CD4-positive, alpha-beta T cell treated with Interleukin-6 for 4 hours (primary cell): ENCODE measurements around the gene DRC7.
"Not testable (repeated sequence)": the region's sequence is repeated elsewhere in the genome, so short reads cannot be mapped to it uniquely, and the experiment has no call there.

Experiments
- DNase-seq: peaks from one replicate; pipeline ENCODE4 v3.0.0-alpha.2; 2020; ENCODE audit warnings: mixed read lengths

The DRC7 gene

DNA sequence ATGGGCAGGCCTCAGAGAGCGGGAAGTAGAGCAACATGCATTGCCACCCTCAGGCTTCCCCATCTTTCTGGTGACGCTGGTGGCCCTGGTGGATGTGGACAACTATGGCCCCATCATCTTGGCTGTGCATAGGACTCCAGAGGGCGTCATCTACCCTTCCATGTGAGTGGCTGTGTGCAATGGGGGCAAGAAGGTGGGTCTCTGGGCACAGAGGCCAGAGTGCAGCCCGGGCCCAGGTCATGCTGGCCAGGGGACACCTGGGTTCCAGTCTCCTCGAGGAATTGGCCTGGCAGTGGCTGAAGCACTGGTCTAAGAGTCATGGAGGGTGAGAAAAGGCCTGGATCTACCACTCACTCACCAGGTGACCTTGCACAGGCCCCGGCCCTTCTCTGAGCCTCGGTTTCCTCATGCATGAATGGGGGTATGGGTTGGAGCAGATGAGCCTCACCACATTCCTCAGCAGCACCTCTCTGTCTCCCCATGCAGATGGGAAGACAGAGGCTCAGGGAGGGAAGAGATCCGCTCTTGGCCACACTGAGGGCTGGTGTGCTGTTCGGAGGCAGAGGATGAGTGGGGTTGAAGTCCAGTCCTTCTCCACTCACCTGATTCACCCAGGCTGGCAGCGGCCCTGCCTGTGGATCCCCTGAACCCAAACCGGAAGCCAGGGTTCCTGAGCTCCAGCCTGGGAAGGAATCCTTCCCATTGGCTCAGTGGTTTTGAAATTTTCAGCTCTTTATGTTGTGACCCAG lies 33.7 kb upstream of the DRC7 start:
- DNase-seq = no peak

DNA sequence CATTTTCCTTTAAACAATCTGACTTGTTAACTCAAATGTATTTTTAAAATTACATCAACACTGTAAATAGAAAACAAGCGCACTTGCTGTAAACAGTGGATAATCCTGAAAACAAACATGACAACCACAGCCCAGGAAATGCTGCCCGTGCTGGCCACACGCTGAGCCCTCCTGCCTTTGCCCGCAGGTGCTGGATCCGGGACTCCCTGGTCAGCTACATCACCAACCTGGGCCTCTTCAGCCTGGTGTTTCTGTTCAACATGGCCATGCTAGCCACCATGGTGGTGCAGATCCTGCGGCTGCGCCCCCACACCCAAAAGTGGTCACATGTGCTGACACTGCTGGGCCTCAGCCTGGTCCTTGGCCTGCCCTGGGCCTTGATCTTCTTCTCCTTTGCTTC lies 33.1 kb upstream of the DRC7 start:
- no peak for DNase-seq

DNA sequence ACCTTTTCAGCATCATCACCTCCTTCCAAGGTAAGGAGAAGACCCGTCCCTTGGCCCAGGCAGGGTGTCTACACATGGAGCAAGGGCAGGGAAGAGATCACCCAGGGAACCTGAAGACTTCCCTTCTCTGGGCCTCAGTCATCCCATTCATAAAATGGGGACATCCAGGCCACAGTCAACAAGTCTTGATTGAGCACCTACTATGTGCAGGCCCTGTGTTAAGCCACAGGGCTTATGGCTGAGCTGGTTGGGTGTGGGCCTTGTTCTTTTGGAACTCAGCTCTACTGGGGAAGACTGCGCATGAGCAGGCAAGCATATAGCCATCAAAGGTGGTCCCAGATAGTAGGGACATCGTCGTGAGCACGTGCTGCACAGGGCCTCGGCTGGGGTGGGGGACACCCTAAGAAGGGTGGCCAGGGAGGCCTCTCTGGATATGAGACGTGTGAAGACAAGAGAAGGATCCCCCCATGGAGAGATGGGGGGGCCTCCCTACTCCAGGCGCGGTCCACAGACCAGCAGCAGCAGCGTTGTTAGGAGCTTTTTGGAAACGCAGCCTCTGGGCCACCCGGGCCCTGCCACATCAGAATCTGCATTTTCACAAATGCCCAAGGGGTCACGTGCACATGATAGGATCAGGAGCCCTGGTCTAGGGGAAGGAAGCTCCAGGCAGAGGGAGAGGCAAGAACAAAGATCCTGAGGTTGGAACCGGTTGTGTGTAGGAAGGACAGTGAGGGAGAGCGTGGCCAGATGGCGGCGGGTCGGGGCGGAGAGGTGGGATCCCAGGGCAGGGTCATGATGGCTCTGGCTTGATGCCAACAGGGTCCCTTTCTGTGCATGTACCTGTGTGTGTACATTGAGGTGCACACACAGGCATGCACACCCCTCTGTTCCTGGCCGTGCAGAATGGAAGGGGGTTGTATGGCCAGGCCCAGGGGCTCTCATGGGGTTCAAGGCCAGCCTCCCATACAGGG lies 32.4 kb upstream of the DRC7 start:
- DNase-seq = no peak

DNA sequence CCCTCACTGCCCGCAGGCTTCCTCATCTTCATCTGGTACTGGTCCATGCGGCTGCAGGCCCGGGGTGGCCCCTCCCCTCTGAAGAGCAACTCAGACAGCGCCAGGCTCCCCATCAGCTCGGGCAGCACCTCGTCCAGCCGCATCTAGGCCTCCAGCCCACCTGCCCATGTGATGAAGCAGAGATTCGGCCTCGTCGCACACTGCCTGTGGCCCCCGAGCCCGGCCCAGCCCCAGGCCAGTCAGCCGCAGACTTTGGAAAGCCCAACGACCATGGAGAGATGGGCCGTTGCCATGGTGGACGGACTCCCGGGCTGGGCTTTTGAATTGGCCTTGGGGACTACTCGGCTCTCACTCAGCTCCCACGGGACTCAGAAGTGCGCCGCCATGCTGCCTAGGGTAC lies 31.2 kb upstream of the DRC7 start:
- no peak for DNase-seq

DNA sequence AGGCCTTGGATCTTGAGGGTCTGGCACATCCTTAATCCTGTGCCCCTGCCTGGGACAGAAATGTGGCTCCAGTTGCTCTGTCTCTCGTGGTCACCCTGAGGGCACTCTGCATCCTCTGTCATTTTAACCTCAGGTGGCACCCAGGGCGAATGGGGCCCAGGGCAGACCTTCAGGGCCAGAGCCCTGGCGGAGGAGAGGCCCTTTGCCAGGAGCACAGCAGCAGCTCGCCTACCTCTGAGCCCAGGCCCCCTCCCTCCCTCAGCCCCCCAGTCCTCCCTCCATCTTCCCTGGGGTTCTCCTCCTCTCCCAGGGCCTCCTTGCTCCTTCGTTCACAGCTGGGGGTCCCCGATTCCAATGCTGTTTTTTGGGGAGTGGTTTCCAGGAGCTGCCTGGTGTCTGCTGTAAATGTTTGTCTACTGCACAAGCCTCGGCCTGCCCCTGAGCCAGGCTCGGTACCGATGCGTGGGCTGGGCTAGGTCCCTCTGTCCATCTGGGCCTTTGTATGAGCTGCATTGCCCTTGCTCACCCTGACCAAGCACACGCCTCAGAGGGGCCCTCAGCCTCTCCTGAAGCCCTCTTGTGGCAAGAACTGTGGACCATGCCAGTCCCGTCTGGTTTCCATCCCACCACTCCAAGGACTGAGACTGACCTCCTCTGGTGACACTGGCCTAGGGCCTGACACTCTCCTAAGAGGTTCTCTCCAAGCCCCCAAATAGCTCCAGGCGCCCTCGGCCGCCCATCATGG lies 30.5 kb upstream of the DRC7 start:
- no peak for DNase-seq

DNA sequence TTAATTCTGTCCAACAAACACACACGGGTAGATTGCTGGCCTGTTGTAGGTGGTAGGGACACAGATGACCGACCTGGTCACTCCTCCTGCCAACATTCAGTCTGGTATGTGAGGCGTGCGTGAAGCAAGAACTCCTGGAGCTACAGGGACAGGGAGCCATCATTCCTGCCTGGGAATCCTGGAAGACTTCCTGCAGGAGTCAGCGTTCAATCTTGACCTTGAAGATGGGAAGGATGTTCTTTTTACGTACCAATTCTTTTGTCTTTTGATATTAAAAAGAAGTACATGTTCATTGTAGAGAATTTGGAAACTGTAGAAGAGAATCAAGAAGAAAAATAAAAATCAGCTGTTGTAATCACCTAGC lies 30.0 kb upstream of the DRC7 start:
- DNase-seq = no peak

DNA sequence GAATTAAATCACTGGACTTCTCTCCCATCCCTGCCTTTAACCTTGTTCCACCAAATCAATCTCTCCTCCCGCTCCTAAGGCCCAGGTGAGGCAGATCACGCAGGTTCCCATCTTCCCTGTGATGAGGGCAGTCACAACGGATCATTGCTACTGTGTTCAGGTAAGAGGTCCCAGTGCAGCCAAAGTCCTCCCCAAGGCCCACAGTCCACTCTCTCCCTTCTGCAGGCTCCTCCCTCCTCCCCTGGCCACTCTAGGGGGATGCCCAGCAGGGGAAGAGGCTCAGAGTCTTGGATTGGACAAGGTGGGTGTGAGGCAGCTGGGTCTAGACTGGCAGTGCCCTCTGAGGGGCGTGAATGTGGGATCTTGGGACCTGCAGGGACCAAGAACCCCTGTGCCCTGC lies 29.1 kb upstream of the DRC7 start:
- no peak for DNase-seq

DNA sequence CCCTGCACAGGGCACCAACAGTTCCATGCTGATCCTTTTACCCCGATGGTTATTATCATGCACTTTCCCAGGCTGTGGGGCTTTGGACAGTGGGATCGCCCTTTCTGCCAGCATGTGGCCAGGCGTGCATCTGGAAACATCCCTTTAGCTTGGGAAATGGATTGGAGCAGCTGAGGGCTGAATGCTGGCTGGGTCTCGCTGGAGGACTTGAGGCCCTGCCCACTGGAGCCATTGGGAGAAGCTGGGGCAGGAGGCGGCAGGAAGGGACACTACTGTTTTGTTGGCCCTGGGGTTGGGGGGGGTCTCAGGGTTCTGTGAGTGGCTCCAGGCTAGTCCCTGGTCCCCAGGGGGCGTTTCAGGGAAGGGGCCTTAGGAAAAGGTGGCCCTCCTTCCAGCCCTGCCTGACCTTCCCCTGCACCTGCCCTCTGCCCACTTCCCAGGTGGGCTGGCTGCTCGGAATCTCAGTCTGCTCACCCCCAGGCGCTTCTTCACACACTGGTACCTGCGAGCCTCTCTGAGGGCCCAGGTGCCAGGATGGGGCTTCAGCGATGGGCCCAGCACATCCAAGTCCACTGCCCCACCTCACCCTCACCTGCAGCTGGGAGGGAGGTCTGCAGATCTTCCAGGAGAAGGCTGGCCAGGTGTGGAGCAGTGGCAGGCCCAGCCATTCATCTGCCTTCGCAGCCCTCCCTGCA lies 28.1 kb upstream of the DRC7 start:
- no peak for DNase-seq

DNA sequence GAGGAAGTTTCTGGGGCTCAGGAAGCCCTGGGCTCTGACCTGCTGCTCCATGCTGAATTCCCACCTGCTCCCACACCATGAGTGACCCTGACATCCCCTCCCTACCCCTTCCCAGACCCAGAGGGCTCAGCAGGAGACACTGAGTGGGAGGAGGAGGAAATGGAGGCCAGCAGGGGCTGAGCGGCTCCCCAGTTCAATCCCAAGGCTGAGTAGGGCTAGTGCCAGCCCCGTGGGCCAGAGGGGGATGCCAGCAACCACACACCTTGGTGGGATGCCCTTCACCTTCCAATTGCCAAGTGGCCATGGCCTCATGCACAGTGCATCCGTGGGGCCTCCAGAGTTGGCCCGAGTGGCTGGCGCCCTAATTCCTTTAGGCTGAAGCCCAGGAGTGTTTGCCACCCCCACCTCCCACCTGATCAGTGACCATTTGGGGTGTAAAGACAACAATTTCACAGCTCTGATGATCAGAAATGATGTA lies 27.5 kb upstream of the DRC7 start:
- no peak for DNase-seq

DNA sequence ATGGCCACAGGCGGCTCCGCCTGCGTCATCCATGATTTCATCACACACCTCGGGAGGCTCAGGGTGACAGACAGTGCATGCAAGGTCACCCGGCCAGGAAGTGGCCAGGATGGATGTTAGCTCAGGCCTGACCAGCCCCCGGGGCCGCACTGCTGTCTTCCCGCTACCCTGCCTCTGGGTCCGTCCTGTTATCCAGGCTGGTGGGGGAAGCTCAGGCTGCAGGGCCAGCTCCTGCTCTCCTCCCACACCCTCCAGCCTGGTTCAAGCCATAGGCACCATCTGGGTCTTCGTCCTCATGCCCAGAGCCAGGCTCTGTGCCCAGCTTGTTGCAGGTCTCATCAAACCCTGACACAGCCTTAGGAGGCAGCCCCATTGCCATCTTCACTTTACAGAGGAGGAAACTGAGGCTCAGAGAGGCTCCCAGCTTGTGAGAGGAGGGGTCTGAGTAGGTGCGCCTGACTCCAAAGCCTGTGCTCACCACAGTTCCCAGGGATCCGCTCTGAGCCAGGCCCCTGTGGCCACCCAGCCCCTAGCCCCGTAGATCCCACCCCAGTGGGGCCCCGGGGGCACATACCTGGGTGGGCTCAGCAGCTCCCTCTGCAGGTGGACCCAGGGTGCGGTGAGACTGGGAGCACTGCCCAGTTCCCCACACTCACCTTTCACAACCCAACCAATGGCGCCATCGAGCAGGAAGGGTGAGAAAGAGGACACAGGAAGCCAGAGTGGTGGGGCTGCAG lies 26.9 kb upstream of the DRC7 start:
- no peak for DNase-seq

DNA sequence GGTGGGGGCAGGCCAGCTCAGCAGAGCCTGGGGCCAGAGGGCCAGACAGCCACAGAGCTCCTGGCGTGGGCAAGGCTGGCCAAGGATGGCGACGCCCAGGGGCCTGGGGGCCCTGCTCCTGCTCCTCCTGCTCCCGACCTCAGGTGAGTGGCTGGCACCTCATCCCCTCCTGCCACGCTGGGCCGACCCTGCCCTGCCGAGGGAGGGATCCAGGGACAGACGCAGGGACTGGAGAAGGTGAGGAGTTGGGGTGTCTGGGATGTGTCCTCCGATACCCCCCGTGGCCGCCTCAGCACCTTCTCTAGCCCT lies 26.4 kb upstream of the DRC7 start, which contains the start of gene ADGRG3:
Gene ADGRG3, plus strand, starts transcription at position 44 of the 309 bp plus-strand sequence. Its CDS starts 42 bp downstream, at position 86.
- no peak for DNase-seq

DNA sequence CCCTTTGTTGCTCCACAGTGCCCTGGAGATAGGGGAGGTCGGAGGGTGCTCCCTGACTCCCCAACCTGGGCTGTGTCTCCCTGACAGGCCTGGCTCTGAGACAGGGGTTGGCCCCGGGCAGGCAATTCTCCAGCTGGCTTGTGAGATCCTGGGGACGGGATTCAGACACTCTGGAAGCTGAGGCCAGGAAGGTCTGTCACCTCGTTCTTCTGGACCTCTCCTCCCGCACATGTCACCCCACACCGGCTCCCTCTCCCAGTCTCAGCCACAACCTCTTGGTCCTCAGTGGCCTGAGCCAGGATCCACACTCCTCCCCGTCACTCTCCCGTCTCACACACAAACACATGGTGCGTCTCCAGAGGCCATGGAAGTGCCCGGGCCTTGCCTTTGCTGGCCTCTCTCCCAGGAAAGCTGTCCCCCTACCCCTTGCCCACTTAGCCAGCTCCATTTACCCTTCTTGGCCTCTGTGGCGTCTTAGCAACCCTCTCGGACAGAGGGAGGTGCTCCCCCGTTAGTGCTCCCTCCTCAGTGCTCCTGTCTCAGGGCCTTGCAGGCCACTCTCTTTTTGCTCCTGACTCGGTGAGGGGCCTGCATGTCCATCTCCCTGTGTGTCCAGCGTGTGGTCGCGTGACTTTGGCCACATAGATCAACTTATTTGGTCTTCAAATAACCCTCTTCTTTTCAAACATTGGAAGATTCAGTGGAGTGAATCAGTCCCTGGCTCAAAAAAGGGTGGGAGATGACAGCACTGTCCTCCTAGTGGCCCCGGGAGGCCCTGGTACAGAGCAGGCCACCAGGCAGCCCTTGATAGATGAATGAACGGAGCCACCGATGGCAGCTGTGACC lies 25.8 kb upstream of the DRC7 start:
- no peak for DNase-seq

DNA sequence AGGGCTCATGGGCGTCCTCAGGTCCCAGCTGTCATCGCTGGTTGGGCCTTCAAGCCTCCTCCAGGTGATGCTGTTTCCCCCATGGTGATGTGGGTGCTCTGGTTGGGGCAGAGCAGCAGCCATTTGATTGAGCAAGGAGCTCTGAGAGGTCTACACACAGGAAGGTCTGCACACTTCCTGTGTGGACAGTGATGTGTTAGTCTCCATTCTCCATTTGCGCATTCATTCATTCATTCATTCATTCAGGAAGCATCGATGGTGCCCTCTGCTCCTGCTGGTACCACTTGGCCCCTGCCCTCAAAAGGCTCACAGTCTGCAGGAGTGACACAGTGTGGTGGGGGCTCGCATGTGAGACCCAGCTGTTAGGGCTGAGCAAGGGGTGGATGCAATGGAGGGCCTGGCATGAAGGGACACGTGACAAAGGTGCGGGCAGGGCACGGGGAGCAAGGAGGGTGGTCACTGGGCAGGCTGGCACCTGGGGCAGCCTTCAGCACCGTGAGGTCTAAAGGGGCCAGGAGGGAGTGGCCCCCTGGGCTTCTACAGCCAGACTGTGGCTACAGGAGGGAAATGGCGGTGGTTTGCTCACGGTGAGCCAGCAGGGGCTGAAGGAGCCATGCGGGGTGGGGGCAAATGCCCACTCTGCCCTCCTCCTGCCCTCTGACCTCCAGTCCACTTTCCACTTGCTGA lies 25.0 kb upstream of the DRC7 start:
- DNase-seq = no peak

DNA sequence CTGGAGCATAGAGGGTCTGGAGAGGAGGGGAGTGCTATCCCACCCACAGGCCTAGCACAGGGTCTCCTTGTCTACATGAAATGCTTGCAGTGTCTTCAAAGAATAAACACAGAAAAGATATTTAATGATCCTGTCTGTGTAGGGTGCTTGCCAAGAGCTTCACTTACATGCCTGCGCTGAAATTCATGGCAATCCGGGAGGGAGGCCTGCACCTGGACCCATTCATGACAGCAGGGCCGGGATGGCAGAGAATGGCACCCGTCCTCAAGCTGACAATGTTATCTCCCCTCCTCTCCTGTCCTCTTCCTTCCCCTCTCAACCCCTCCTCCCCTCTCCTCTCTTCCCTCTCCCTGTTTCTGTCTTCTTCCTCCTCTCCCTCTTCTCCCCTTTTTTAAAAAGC lies 24.4 kb upstream of the DRC7 start:
- DNase-seq = no peak

DNA sequence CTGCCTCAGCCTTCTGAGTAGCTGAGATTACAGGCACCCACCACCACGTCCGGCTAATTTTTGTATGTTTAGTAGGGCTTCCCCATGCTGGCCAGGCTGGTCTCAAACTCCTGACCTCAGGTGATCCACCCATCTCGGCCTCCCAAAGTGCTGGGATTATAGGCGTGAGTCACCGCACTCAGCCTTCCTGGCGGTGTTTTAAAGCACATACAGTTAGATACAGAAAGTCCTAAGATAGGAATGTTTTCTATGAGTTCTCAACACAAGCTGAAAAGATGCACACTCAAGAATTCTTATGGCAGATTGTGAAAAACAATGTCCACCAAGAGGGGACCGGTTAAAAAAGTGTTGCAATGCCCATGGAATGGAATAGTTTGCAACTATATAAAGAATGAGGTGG lies 23.2 kb upstream of the DRC7 start:
- not testable (repeated sequence) for DNase-seq

DNA sequence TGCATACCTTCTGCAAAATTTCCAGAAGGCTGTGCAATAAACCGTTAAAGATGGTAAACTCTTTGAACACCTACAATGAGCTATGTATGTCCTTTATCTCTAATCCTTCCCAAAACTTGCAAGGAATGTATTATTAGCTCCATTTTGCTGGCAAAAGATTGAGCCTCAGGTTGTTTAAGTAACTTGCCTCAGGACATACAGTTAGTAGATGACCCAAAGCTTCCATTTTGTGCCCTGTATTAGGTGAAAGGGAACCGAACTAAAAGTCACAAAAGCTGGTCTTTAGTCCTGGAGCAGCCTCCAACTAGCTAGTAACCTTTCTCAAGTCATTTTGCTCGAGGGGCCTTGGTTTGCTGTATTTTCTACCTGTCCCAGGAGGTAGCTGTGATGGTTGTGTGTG lies 22.2 kb upstream of the DRC7 start:
- DNase-seq = no peak

DNA sequence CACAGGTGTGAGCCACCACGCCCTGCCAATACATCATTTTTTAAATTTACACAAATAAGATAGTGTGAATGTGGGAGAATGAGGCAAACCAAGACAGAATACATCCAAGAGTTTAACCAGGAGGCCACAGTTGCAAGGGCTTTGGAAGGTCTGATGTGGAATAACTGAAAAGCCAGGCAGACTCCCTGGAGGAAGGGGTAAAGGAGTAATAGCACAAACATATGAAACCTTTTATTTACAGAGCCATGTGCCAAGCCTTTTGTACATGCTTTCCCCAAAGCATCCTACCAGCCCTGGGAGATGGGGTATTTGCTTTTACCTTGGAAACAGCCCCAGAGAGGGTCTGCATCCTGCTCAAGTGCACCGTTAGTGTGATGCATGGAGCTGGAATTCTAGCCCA lies 21.8 kb upstream of the DRC7 start:
- no peak for DNase-seq

DNA sequence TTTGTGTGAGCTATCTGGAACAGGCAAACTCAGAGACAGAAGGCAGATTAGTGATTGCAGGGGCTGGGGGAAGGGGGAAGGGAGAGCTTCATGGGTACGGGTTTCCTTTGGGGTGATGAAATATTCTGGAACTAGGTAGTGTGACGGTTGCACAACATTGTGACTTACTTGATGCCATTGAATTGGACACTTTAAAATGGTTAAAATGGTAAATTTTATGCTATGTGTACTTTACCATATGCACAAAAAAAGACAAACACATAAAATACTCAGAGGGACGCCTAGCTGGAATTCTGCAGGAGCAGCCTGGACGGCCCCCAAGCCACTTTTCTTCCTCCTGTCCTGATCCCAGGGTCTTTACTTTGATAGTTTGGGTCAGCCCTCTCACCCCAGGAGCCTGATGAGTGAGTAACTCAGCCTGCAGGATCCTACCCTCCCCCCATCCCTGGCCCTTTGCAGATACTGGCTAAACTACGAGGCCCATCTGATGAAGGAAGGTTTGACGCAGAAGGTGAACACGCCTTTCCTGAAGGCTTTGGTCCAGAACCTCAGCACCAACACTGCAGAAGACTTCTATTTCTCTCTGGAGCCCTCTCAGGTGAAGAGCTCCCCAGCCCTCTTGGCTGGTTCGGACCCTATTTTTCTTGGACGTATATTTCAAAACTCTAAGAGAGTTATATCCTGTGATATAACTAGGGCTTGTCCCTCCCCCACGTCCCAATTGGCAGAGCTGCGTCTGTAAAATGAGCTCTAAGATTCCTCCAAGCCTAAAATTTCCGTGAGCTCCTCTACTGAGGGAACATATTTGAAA lies 18.7 kb upstream of the DRC7 start:
- no peak for DNase-seq

DNA sequence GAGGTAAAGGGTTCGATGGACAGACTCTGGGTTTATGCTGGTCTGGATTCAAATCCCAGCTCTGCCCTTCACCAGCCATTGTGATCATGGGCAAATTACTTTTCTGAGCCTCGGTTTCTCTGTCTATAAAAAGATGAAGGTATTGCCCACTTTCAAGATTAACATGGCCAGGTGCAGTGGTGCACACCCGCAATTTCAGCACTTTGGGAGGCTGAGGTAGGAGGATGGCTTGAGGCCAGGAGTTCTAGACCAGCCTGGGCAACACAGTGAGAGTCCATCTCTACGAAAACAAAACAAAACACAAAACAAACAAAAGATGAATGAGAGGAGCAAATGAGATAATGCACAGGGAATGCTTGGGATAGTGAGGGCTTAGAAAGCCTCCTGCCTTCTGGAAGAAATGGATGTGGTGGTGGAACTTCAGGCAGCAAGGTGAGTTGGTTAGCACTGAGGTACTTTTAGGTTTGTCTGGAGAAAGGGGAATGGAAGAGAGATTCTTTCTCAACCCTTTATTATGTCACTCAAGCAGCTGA lies 18.0 kb upstream of the DRC7 start:
- DNase-seq = no peak
